Stimulated activated CD4-positive, alpha-beta T cell treated with anti-CD3 and anti-CD28 coated beads, Interleukin-2, amount 100 ng/mL, for 24 hours (primary cell): Measurements from ENCODE around the gene NELL1.

Source experiments
- DNase-seq, 2 donors: peaks; one replicate each; pipeline ENCODE4 v3.0.0-alpha.2; 2020

Gene NELL1

GRCh38 chr11:20881328-20882079 lies 212.1 kb downstream of the NELL1 start:
- DNase-seq = no peak

DNA sequence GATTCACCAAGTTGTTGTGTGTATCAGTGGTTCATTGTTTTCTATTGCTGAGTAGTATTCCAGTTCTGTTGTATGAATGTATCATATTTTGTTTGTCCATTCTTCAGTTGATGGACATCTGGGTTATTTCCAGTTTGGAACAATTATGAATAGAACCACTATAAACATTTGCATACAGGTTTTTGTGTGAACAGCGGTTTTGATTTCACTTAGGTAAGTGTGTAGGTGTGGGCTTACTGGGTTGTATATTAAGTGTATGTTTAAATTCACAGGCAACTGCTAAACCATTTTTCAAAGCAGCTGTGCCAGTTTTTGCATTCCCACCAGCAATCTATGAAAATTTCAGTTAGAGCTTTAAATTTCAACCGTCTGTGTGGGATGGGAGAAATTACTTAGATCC lies 217.8 kb downstream of the NELL1 start:
- DNase-seq = no peak

DNA sequence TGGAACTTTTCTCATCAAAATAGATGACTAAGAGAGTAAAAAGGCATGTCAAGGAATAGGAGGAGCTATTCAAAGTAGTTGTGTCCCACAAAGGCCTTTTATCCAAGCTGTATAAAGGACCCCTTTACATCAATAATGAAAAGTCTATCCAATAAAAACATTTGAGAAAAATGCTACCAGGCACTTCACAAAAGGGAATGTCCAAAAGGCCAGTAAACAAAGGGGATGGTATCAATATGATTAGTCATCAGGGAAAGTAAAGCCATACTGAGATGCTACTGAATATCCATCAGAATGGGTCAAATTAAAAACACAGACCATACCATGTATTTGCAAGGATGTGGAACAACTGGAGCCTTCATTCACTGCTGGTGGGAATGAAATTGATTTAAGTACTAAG lies 224.9 kb downstream of the NELL1 start:
- no peak for DNase-seq

DNA sequence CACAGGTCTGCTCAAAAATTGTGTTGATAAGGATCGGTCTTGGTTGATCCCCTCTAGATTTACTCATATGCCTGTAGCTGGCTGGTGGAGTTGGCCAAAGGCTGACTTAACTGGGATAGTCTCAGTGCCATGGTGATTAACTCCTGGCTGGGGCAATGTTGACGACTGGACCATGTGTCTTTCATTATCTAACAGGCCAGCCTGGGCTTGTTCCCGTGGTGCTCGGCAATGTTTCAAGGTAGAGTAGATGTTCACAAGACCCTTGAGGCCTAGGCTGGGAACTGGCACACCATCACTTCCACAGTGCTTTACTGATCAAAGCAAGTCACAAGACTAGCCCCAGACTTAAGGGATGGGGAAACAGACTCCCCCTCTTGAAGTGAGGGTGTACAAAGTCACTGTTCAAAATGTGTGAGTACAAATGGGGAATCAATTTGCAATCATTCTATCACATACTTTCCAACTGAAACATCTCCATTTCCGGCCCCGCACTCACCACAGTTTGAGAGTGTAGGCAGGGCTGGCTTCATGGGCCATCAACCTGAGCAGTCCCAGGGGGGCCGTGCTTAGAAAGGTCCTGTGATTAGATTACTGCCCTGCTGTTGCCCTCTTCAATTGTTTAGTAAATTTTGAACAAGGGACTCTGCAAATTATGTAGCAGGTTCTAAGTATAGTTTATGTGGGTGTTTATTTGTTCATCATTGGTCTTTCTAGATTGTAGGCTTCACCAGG lies 240.8 kb downstream of the NELL1 start:
- DNase-seq = no peak

- no peak for DNase-seq
Measured at GRCh38 chr11:20910733-20911132, 241.3 kb downstream of the NELL1 start.

GRCh38 chr11:20912065-20912821 lies 242.9 kb downstream of the NELL1 start:
- DNase-seq = no peak

- DNase-seq = no peak
Measured at GRCh38 chr11:20912922-20913512, 243.6 kb downstream of the NELL1 start.

DNA sequence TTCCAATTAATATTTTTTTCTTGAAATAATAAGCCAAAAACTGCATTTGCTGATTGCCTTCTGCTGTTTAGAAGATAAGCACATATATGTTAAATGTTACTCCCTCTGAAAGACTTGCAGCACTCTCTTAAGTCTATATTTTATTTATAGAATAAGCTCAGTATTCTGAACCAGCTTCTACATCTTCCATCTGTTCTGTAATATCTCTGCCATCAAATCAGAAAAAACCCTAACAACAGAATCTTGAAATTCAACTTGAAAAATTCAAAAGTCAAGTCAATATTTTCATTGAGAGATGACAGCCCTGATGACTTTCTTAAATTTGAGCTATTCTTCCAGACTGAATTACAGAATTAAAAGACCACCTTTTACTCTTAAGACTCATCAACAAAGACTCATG lies 247.9 kb downstream of the NELL1 start:
- no peak for DNase-seq

- no peak for DNase-seq
Measured at GRCh38 chr11:20926799-20927540, 257.6 kb downstream of the NELL1 start.

- no peak for DNase-seq
Measured at GRCh38 chr11:20931029-20931428, 261.6 kb downstream of the NELL1 start.

DNA sequence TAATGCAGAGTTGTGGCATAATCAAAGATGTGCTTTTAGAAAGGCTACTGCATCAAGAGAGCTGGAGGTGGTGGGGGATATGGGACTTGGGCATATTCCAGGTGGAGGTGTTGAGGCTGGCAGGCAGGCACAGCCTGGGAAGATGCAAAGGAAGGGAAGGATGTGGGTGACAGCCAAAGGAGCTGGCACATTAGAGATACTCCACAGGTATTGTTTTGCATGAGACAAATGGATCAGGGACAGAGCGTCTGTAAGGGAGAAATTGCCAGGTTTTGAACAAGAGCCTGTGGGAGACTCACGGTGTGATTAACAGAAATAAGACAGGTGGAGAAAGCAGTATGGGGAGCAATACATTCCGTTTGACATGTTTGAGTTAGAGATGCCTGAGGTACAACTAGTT lies 263.7 kb downstream of the NELL1 start:
- no peak for DNase-seq

DNA sequence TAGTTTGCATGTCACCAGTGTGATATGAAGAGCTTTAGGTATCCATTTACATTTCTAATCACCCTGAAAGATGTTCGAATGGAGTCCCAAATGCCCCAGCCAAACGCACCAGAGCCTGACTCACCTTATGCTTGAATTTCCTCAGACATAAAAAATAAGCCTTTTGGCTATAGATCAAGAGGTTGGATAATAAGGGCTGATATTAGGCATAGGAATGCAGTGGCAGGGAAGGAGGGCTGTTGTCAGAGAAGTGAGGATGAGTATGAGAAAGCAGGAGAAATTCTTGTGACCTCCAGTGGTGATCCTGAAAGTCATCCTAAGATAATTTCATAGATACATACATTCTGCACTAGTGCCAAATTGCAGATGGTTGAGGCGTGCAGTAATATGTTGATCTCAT lies 264.6 kb downstream of the NELL1 start:
- no peak for DNase-seq

DNA sequence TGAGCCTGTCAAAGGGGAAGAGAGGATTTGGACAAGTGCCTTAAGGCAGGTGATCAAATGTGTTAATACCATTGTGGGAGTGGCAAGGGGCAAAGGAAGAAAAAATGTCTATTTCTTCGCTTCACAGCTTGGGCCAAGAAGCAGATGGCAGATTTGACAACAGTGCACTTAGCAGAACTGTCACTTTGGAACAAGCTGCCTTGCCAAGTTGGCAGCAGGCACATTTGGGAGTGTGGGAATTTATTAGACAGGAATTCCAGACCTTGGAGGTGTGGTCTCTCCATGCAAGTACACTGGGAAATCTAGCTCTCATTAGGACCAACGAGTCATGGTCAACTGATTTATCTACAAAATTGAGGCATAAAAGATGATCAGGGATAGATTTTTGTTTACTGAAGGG lies 265.1 kb downstream of the NELL1 start:
- no peak for DNase-seq

GRCh38 chr11:20937826-20938225 lies 268.4 kb downstream of the NELL1 start:
- no peak for DNase-seq

DNA sequence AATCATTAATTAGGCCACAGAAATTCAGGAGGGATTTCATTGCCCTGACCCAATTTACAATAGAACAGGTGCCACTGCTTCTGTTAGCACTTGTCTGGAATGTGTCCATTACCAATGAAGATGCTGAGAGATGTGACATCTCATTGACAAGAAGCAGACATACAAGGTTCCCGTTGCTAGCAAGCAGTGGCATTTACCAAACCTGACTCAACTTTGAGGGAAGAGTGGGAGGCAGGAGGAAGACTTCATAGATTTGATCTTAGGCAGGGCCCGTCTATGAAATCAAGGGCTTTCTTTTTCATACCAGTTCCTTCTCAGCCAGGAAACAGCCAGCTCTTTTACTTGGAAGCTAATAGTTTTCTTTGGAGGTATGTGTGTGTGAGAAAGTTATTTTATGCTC lies 280.2 kb downstream of the NELL1 start:
- DNase-seq = no peak

GRCh38 chr11:20962581-20962980 lies 293.2 kb downstream of the NELL1 start:
- DNase-seq = no peak

- DNase-seq = no peak
Measured at GRCh38 chr11:20963596-20963995, 294.2 kb downstream of the NELL1 start.

DNA sequence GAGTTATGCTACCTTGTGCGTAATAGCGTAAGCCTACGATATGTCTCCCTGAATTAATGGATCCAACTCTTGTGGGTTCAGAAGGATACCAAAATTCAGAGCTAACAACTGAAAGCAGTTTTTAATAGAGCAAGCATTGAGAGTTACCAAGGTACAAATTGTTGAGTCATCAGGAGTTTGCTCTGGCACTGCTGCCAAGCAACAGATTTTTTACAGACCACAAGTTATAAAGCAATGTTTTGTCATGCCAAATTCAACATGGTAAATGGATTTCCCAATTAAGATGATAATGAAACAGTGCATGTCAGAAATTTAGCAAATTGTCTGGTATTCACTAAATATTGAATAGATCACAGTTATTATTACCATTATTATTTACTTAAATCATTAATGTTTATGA lies 295.6 kb downstream of the NELL1 start:
- no peak for DNase-seq

- no peak for DNase-seq
Measured at GRCh38 chr11:20966489-20966888, 297.1 kb downstream of the NELL1 start.

DNA sequence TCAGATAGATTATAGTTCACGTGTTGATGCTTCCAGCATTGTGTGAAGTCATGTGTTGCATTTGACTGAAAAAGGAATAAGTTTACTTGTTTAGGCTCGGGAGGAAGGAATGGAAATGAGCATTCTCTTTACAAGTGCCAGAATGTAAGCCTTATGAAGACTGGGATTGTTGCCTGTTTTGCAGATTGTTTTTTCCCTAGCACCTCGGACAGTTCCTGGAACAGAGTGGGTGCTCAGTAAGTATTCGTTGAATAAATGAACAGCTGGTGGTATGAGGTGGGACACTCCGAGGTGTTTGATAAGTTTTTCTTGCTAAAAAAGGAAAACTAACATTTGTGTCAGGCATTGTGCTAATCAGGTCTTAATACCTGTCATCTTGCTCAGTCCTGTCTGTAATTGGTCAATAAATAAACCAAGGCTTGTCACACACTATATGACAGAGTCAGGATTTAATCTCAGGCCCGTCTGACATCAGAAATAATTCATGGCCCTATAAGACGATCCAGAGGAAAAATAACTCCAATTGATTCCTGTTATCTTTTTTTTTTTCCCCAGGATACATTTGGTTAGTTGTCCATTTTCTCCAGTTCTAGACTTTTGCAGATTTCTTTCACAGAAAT lies 304.7 kb downstream of the NELL1 start:
- DNase-seq = no peak

DNA sequence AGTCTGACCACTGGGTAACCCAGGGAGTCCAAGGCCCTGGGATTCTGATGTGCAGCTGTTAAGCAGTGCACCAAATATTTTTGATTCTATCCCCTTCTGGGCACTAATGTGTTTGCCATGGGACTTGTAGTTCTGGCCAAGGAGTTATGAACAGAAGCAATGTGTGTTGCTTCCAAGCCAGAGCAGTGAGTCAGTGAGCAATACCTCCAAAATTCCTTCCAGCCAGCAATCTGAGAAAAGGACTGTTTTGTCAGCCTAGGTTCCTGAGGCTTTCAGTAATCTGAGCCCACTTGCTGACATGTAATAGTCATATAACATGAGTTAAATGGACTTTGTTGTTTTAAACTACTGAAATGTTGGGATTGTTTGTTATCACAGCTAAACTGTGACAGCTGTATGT lies 311.4 kb downstream of the NELL1 start:
- DNase-seq = no peak

DNA sequence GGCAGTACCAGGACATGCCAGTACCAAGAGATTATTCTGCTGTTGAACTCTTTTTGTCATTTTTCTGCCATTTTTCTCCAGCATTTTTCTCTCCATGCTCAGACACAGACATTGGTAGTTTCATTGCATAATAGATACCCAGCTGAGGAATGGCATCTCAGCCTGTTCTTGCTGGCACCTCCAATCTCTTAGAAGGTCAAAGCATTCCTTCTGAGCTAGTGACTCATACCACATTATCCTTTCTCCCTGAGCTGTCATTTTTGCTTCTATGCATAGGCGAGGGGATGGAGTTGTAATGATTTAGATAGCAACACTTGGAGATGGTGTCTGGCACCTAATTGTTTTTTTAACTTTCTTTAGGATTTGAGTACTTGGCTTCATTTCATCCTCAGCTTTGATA lies 321.1 kb downstream of the NELL1 start:
- no peak for DNase-seq
